ENCODE measurements around the gene RTN3. TPM values are rescaled to one million over a fixed set of nuclear protein-coding genes. Genes with fewer than 3 reads are reported as not detected.

The RTN3 gene
- total RNA-seq, 6 donors from 2014 or later, result 41.9 to 153 (median 113) TPM

DNA sequence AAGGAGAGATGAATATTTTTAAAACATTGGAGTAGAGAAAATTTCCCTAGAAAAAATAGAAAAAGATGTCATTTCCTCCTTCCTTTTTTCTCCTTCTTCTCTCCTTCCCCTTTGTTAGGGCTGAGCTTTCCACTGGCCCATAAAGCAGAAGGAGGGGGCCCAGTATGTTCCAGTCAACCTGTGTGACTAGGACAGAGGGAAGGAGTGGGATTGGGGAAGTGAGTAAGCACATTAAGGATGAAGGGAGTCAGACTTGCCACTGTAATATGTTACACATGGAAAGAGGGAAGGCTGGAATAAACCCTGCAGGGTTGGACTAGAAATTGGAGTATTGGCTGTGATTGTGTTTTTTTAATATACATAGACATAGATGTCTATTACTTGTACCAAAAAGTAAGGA is 111.9 kb downstream of the RTN3 start:
- TF ChIP-seq POLR2A (IDR thresholded peaks at IDR 0.05), result no peak
- TF ChIP-seq POLR2AphosphoS5 (IDR thresholded peaks at IDR 0.05), result no peak
- TF ChIP-seq, protein P1, sequence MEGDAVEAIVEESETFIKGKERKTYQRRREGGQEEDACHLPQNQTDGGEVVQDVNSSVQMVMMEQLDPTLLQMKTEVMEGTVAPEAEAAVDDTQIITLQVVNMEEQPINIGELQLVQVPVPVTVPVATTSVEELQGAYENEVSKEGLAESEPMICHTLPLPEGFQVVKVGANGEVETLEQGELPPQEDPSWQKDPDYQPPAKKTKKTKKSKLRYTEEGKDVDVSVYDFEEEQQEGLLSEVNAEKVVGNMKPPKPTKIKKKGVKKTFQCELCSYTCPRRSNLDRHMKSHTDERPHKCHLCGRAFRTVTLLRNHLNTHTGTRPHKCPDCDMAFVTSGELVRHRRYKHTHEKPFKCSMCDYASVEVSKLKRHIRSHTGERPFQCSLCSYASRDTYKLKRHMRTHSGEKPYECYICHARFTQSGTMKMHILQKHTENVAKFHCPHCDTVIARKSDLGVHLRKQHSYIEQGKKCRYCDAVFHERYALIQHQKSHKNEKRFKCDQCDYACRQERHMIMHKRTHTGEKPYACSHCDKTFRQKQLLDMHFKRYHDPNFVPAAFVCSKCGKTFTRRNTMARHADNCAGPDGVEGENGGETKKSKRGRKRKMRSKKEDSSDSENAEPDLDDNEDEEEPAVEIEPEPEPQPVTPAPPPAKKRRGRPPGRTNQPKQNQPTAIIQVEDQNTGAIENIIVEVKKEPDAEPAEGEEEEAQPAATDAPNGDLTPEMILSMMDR (IDR thresholded peaks at IDR 0.05), result no peak
- no peak for TF ChIP-seq EP300 (IDR thresholded peaks at IDR 0.05)
- Histone ChIP-seq H3K9me3 (peaks cover 0 to 19% (median 15%) of the 10 kb centered on the region in 4 donors), H3K27ac (no peak overlapping the region), H3K27me3 (no peaks in the 10 kb centered on the region), H3K36me3 (no peaks in the 10 kb centered on the region), H3K4me1 (no peaks in the 10 kb centered on the region), H3K4me3 (no peak overlapping the region)
- ATAC-seq (ENCODE audit: low FRiP score in 2 of 2) (no peak), DNase-seq (no peak)

DNA sequence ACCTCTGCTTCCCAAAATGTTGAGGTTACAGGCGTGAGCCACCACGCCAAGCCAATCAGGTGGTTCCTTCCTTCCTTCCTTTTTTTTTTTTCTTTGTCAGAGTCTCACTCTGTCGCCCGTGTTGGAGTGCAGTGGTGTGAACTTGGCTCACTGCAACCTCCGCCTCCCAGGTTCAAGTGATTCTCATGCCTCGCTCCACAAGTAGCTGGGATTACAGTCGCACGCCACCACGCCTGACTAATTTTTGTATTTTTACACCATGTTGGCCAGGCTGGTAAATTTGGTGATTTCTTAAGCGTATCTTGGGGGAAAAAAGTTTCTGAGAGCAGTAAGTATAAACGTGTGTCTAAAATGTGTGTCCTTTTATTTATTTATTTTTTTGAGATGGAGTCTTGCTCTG is 113.8 kb downstream of the RTN3 start:
- Histone ChIP-seq H3K4me1 (no peaks in the 10 kb centered on the region), H3K9me3 (peaks cover 0 to 19% (median 15%) of the 10 kb centered on the region in 4 donors), H3K27ac (no peak overlapping the region), H3K36me3 (no peaks in the 10 kb centered on the region), H3K4me3 (no peak overlapping the region), H3K27me3 (no peaks in the 10 kb centered on the region)
- TF ChIP-seq POLR2AphosphoS5 (IDR thresholded peaks at IDR 0.05) (no peak), POLR2A (IDR thresholded peaks at IDR 0.05) (no peak), EP300 (IDR thresholded peaks at IDR 0.05) (no peak)
- TF ChIP-seq, protein P1 (IDR thresholded peaks at IDR 0.05), result no peak
- DNase-seq (no peak), ATAC-seq (ENCODE audit: low FRiP score in 2 of 2) (no peak)
- WGBS, 2 donors, result 67% methylated on average over 11 of the region's 11 CpGs

DNA sequence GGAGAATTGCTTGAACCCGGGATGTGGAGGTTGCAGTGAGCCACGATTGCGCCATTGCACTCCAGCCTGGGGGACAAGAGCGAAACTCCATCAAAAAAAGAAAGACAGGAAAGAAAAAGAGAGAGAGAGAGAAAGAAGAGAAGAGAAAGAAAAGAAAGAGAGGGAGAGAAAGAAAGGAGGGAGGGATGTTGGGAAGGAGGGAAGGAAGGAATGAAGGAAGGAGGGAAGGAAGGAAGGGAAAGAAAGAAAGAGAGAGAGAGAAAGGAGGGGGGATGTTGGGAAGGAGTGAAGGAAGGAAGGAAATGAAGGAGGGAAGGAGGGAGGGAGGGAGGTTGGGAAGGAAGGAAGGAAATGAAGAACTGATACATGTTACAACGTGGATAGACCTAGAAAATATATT is 119.6 kb downstream of the RTN3 start:
- TF ChIP-seq, protein P1 (IDR thresholded peaks at IDR 0.05), result no peak
- TF ChIP-seq POLR2AphosphoS5 (IDR thresholded peaks at IDR 0.05) (no peak), EP300 (IDR thresholded peaks at IDR 0.05) (no peak), POLR2A (IDR thresholded peaks at IDR 0.05) (no peak)
- Histone ChIP-seq H3K27ac (no peak overlapping the region), H3K36me3 (no peaks in the 10 kb centered on the region), H3K4me1 (peaks cover 0 to 1% (median 0%) of the 10 kb centered on the region in 4 donors), H3K27me3 (no peaks in the 10 kb centered on the region), H3K9me3 (no peaks in the 10 kb centered on the region), H3K4me3 (no peak overlapping the region)
- DNase-seq, result no peak
- 81 to 87% methylated on average over 5 of the region's 5 CpGs for WGBS, 2 donors
- no peak for ATAC-seq (ENCODE audit: low FRiP score in 2 of 2)

DNA sequence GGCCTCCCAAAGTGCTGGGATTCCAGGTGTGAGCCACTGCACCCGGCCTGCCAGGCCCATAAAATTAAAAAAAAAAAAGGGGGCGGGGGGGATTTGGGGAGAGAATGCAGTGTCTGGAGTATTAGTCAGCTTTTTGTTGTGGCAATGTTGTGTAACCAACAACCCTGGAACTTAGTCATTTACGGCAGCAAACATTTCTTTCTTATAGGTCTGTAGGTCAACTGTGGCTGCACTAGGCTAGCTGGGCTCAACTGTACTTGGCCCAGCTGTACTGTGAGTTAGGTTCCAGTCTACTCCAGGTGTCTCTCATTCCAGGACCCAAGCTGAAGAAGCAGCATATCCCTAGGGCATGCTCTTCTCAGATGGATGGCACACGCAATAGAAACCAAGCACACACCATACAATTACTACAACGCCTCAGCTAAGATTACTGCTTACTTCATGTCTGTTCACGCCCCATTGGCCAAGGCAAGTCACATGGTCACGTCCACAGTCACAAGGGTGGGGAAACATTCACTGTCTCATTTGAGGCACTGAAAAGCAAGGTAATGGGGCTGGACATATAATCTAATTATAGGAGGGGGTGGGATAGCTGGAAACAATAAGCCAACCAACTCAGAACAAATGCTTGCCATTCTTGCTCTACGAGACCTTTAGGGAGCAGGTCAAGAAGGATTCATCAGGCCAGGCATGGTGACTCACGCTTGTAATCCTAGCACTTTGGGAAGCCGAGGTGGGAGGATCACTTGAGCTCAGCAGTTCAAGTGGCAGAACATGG is 121.5 kb downstream of the RTN3 start:
- peaks cover 0 to 3% (median 0%) of the 10 kb centered on the region in 4 donors for H3K4me1 ChIP-seq
- 82 to 87% methylated on average over 10 of the region's 10 CpGs for WGBS, 2 donors
- no peak for ATAC-seq (ENCODE audit: low FRiP score in 2 of 2)

More for the DNA sequence above, 121.5 kb downstream of the RTN3 start:
- Histone ChIP-seq H3K4me3 (no peak overlapping the region), H3K27ac (no peak overlapping the region), H3K27me3 (no peaks in the 10 kb centered on the region), H3K9me3 (no peaks in the 10 kb centered on the region), H3K36me3 (no peaks in the 10 kb centered on the region)
- DNase-seq, result no peak
- TF ChIP-seq EP300 (IDR thresholded peaks at IDR 0.05), result no peak
- TF ChIP-seq POLR2A (IDR thresholded peaks at IDR 0.05), result no peak
- TF ChIP-seq POLR2AphosphoS5 (IDR thresholded peaks at IDR 0.05), result no peak
- TF ChIP-seq, protein P1 (IDR thresholded peaks at IDR 0.05), result no peak

All from upper lobe of left lung (tissue), 6 donors.